Astrocyte (in vitro differentiated cells and primary cell): Measurements from ENCODE around the gene MAP1B. TPM values are rescaled to one million over a fixed set of nuclear protein-coding genes. Genes with fewer than 3 reads are reported as not detected.

Experiments used
- DNase-seq: peaks from one replicate; pipeline ENCODE4 v3.0.0-alpha.2; 2010; ENCODE audit warnings: low read depth
- FAIRE-seq: peaks from 2 replicates; lab custom pipeline; 2011; peaks lifted over from hg19 to GRCh38; lab: Jason Lieb, UNC
- H2AFZ ChIP-seq: 2 replicates; pipeline ENCODE4 v1.6.0; 2012; ENCODE audit warnings: low read depth, low read length, inconsistent platforms
- H3K27ac ChIP-seq: 2 replicates; pipeline ENCODE4 v1.5.1; 2011; ENCODE audit warnings: low read depth, low read length, inconsistent platforms
- H3K27me3 ChIP-seq: 2 replicates; pipeline ENCODE4 v1.6.0; 2011; ENCODE audit warnings: low read length, inconsistent platforms; ENCODE audit not compliant: insufficient read depth
- H3K36me3 ChIP-seq: 2 replicates; pipeline ENCODE4 v1.5.1; 2011; ENCODE audit warnings: low read length, inconsistent platforms; ENCODE audit not compliant: insufficient read depth
- H3K4me1 ChIP-seq: 2 replicates; pipeline ENCODE4 v1.5.1; 2011; ENCODE audit warnings: low read length, inconsistent platforms; ENCODE audit not compliant: insufficient read depth
- H3K4me2 ChIP-seq: 2 replicates; pipeline ENCODE4 v1.6.0; 2012; ENCODE audit warnings: low read length, inconsistent platforms
- H3K4me3 ChIP-seq: 2 replicates; pipeline ENCODE4 v1.5.1; 2011; ENCODE audit warnings: low read depth, mild to moderate bottlenecking, low read length, inconsistent platforms; ENCODE audit not compliant: insufficient read depth
- H3K79me2 ChIP-seq: 2 replicates; pipeline ENCODE4 v1.6.0; 2012; ENCODE audit warnings: mild to moderate bottlenecking, low read length, inconsistent platforms; ENCODE audit not compliant: insufficient read depth
- H3K9ac ChIP-seq: 2 replicates; pipeline ENCODE4 v1.6.0; 2012; ENCODE audit warnings: mild to moderate bottlenecking, low read length, inconsistent platforms
- H3K9me3 ChIP-seq: 2 replicates; pipeline ENCODE4 v1.5.1; 2012; ENCODE audit warnings: low read depth, mild to moderate bottlenecking, low read length, inconsistent platforms; ENCODE audit not compliant: insufficient read depth
- H4K20me1 ChIP-seq: 2 replicates; pipeline ENCODE4 v1.6.0; 2012; ENCODE audit warnings: low read length, inconsistent platforms; ENCODE audit not compliant: insufficient read depth
- H3K27ac Mint-ChIP-seq: one replicate; pipeline ENCODE4 v1.8.0; 2021; ENCODE audit warnings: mild to moderate bottlenecking, mixed read lengths; ENCODE audit not compliant: unreplicated experiment
- H3K27me3 Mint-ChIP-seq: one replicate; pipeline ENCODE4 v1.8.0; 2021; ENCODE audit warnings: low read depth, mixed read lengths; ENCODE audit not compliant: unreplicated experiment
- H3K36me3 Mint-ChIP-seq: one replicate; pipeline ENCODE4 v1.8.0; 2021; ENCODE audit warnings: low read depth, mixed read lengths; ENCODE audit not compliant: unreplicated experiment
- H3K4me1 Mint-ChIP-seq: one replicate; pipeline ENCODE4 v1.8.0; 2021; ENCODE audit warnings: low read depth, mixed read lengths; ENCODE audit not compliant: unreplicated experiment
- H3K4me3 Mint-ChIP-seq: one replicate; pipeline ENCODE4 v1.8.0; 2021; ENCODE audit warnings: mild to moderate bottlenecking, moderate library complexity, mixed read lengths; ENCODE audit not compliant: unreplicated experiment
- H3K9me3 Mint-ChIP-seq: one replicate; pipeline ENCODE4 v1.8.0; 2021; ENCODE audit warnings: mild to moderate bottlenecking, mixed read lengths; ENCODE audit not compliant: unreplicated experiment
- EZH2 ChIP-seq: IDR thresholded peaks from 2 replicates; pipeline ENCODE4 v1.6.1; 2012; ENCODE audit warnings: mild to moderate bottlenecking, low read length, inconsistent platforms; ENCODE audit not compliant: insufficient read depth
- total RNA-seq: library from RNA; stranded (reverse); gene quantifications from 2 replicates; pipeline ENCODE4 v1.2.1, GENCODE V29; 2021
- TF ChIP-seq, protein P1 (sequence below): IDR thresholded peaks from 2 replicates; pipeline ENCODE4 v1.5.1; 2011; ENCODE audit warnings: low read depth, mild to moderate bottlenecking, inconsistent platforms, low read length, moderate library complexity; ENCODE audit not compliant: insufficient read depth

The MAP1B gene
- total RNA-seq, 1 donor from 2014 or later, result 476 TPM

DNA sequence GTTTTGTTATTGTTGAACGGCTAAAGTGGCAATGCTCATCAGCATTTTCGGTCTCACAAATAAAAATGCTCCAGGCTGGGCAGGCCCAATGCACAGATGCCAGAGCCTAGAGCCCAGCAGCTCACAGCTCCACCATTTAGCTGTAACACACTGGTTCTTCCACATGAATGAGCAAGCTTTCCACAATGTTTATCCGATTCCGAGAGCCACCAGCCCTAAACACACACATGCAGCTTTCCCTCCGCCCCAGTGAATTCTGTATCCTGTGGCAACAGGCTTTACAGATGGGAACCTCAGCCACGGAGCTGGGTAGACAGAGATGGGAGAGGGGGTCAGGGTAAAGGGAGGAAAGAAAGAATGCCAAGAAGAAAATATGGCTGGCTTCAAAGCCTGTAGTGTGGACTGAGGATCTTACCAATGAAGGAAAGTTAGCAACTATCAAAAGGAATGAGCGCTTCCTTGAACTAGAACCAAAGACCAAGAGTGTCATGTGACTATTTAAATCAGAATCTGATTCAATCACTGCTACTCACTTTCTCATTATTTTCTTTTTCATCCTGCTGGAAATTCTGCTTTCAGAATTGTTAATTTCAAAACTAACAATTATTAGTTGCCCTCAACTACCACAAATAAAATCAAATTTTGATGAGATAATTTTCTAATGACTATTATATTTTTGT, 135.7 kb downstream of the MAP1B start:
- H3K27me3 Mint-ChIP-seq, result no peaks in the 10 kb centered on the region
- Histone ChIP-seq H4K20me1 (no peaks in the 10 kb centered on the region), H3K79me2 (peaks cover 6% of the 10 kb centered on the region), H3K27ac (peak overlapping the region; percentile 23), H3K27me3 (no peaks in the 10 kb centered on the region), H2AFZ (peak overlapping the region; percentile 8), H3K4me2 (peak overlapping the region; percentile 68), H3K4me3 (no peak overlapping the region), H3K9me3 (no peaks in the 10 kb centered on the region), H3K9ac (peak overlapping the region; percentile 21), H3K4me1 (peaks cover 41% of the 10 kb centered on the region), H3K36me3 (no peaks in the 10 kb centered on the region)
- no peak for FAIRE-seq
- TF ChIP-seq, protein P1, sequence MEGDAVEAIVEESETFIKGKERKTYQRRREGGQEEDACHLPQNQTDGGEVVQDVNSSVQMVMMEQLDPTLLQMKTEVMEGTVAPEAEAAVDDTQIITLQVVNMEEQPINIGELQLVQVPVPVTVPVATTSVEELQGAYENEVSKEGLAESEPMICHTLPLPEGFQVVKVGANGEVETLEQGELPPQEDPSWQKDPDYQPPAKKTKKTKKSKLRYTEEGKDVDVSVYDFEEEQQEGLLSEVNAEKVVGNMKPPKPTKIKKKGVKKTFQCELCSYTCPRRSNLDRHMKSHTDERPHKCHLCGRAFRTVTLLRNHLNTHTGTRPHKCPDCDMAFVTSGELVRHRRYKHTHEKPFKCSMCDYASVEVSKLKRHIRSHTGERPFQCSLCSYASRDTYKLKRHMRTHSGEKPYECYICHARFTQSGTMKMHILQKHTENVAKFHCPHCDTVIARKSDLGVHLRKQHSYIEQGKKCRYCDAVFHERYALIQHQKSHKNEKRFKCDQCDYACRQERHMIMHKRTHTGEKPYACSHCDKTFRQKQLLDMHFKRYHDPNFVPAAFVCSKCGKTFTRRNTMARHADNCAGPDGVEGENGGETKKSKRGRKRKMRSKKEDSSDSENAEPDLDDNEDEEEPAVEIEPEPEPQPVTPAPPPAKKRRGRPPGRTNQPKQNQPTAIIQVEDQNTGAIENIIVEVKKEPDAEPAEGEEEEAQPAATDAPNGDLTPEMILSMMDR, result no peak
- no peak for TF ChIP-seq EZH2
- peaks cover 2% of the 10 kb centered on the region for H3K36me3 Mint-ChIP-seq
- H3K4me1 Mint-ChIP-seq, result peaks cover 49% of the 10 kb centered on the region
- DNase-seq, result peak; percentile 80
- no peak overlapping the region for H3K27ac Mint-ChIP-seq
- no peak overlapping the region for H3K4me3 Mint-ChIP-seq
- H3K9me3 Mint-ChIP-seq, result no peaks in the 10 kb centered on the region

DNA sequence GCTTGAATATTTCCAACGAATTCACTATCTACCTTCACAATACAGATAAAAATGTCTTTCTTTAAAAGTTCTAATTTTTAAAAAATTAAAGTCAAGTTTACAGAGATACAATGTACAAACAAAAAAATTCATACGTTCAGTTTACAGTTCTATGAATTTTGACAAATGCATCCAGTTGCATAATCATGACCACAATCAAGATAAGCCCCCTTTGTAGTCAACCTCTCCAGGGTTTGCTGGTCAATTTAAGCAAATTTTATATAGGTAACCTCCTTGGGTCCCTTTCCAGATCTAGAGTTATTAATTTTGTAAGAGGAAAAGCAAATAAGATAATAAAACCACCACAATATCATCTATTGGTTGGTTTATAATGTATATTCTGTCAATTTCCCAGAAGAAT, 136.4 kb downstream of the MAP1B start:
- DNase-seq, result no peak
- Mint-ChIP-seq H3K36me3 (peaks cover 2% of the 10 kb centered on the region), H3K4me3 (no peak overlapping the region), H3K9me3 (no peaks in the 10 kb centered on the region), H3K27ac (no peak overlapping the region), H3K27me3 (no peaks in the 10 kb centered on the region), H3K4me1 (peaks cover 47% of the 10 kb centered on the region)
- H3K36me3 ChIP-seq, result no peaks in the 10 kb centered on the region
- H3K9ac ChIP-seq, result no peak overlapping the region
- FAIRE-seq, result no peak
- H3K27ac ChIP-seq, result no peak overlapping the region
- TF ChIP-seq EZH2, result no peak
- TF ChIP-seq, protein P1, result no peak
- H4K20me1 ChIP-seq, result no peaks in the 10 kb centered on the region
- no peak overlapping the region for H3K4me3 ChIP-seq
- no peak overlapping the region for H2AFZ ChIP-seq
- no peaks in the 10 kb centered on the region for H3K9me3 ChIP-seq
- H3K4me2 ChIP-seq, result no peak overlapping the region
- H3K79me2 ChIP-seq, result peaks cover 6% of the 10 kb centered on the region
- H3K4me1 ChIP-seq, result peaks cover 47% of the 10 kb centered on the region
- no peaks in the 10 kb centered on the region for H3K27me3 ChIP-seq

DNA sequence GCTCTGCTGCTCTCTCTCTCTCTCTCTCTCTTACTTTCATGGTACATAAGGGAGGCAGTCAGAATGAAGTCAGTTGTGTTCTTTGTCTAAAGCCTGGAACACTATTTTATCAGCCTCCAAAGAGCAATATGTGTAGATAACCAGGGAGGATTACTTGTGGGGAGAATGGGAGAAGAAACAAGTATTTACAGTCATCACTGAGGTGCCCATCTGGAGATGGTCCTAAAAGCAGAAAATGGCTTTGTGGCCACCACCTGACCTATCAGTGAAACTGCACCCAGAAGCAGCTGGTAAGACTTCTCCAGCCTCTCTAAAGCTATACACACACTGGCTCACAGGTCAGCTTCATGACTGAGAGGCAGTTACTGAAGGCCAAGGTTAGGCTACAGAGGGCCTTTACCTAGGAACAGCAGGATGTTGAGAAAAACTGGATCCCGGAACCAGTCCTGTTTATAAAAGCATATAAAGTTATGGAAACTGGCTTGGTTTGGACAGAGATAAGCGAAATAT, 137.6 kb downstream of the MAP1B start:
- peaks cover 6% of the 10 kb centered on the region for H3K79me2 ChIP-seq
- H3K4me1 ChIP-seq, result peaks cover 54% of the 10 kb centered on the region
- H3K9ac ChIP-seq, result no peak overlapping the region
- FAIRE-seq (no peak), DNase-seq (peak; percentile 46)
- Mint-ChIP-seq H3K9me3 (no peaks in the 10 kb centered on the region), H3K27me3 (no peaks in the 10 kb centered on the region), H3K36me3 (peaks cover 2% of the 10 kb centered on the region), H3K4me3 (no peak overlapping the region), H3K4me1 (peaks cover 50% of the 10 kb centered on the region), H3K27ac (no peak overlapping the region)
- H3K4me2 ChIP-seq, result no peak overlapping the region
- H2AFZ ChIP-seq, result no peak overlapping the region
- no peaks in the 10 kb centered on the region for H4K20me1 ChIP-seq
- no peaks in the 10 kb centered on the region for H3K9me3 ChIP-seq
- no peaks in the 10 kb centered on the region for H3K27me3 ChIP-seq
- TF ChIP-seq EZH2, result no peak
- TF ChIP-seq, protein P1, result peak; percentile 50
- no peak overlapping the region for H3K4me3 ChIP-seq
- no peak overlapping the region for H3K27ac ChIP-seq
- no peaks in the 10 kb centered on the region for H3K36me3 ChIP-seq
